ENCODE results near the gene ZFP90. TPM values are rescaled to one million over a fixed set of nuclear protein-coding genes. Genes with fewer than 3 reads are reported as not detected.

The ZFP90 gene
- total and polyA plus RNA-seq, 9 of the 15 experiments (the other 6 are each of a cell fraction or from before 2014, with no cell fraction given), result 0.66 to 2.9 (median 2.3) TPM

DNA sequence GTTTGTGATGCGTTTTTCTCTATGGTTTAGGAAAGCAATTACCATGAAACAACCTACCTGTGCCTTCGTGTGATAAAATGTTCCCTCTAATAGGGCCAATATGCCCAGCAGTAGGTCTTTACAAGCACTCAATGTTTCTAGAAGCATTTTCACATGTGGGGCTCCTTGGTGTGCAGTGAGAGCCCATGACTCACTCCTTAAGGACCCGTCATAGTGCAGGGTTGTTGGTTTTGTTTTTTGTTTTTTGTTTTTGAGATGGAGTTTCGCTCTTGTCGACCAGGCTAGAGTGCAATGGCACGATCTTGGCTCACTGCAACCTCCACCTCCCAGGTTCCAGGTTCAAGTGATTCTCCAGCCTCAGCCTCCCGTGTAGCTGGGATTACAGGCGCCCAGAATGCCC lies 31.1 kb upstream of the ZFP90 start:
- WGBS (ENCODE audit: insufficient coverage, low coverage, missing lambda C conversion rate), result 4% methylated on average over 8 of the region's 8 CpGs
- no peak for FAIRE-seq
- H3K4me1 ChIP-seq (replicated peaks in 1 of 2; ENCODE audit: control insufficient read depth in 2 of 2, insufficient read depth in 2 of 2, low read length in 2 of 2), result peaks cover 0 to 6% of the 10 kb centered on the region in 2 experiments; a peak in 2 of 5 replicates
- ATAC-seq, result no peak
- H3K4me2 ChIP-seq (ENCODE audit: insufficient read depth, low read length), result no peak overlapping the region
- no peak overlapping the region for H3K27ac ChIP-seq (ENCODE audit: extremely low read depth, low read depth, low read length)
- no peaks in the 10 kb centered on the region for H3K9me1 ChIP-seq (ENCODE audit: control insufficient read depth, insufficient read depth, low read length)
- no peak overlapping the region for H2AFZ ChIP-seq (ENCODE audit: low read depth, low read length)
- CTCF ChIA-PET (ENCODE audit: low intra/inter-chr PET ratio), result no interaction called here
- H3K9ac ChIP-seq (ENCODE audit: insufficient read depth in 1 of 2, low read depth in 2 of 2, low read length in 2 of 2), result no peak overlapping the region
- H3K9me3 ChIP-seq (replicated peaks; ENCODE audit: control insufficient read depth, insufficient read depth, low read depth, low read length), result no peaks in the 10 kb centered on the region
- intact Hi-C loops (cut with micrococcal nuclease) (loop anchor here (2.0 to 10.0 kb wide), 2 partner anchors 63 to 113 kb away; no protein-coding TSS in a partner anchor), in situ Hi-C loops (cut with MboI) (no loop called here)
- H4K20me1 ChIP-seq (replicated peaks; ENCODE audit: control insufficient read depth, insufficient read depth, low read length), result no peaks in the 10 kb centered on the region
- no peaks in the 10 kb centered on the region for H3K36me3 ChIP-seq (ENCODE audit: control insufficient read depth, insufficient read depth, low read length)
- no TSS peak for BruUV-seq (replicated peaks)
- peaks cover 3 to 54% of the 10 kb centered on the region in 2 experiments; a peak in 3 of 5 replicates for H3K27me3 ChIP-seq (ENCODE audit: control insufficient read depth in 2 of 2, insufficient read depth in 2 of 2, low read length in 2 of 2)
- H3K79me2 ChIP-seq (ENCODE audit: control insufficient read depth, insufficient read depth, low read length), result no peaks in the 10 kb centered on the region
- no peak for DNase-seq (ENCODE audit: extremely low read depth in 1 of 4, low spot score in 3 of 4)
- no peak overlapping the region for H3K4me3 ChIP-seq
- POLR2A ChIA-PET, result no interaction called here
- TF ChIP-seq MCM2 (IDR thresholded peaks at IDR 0.05; ENCODE audit: low read depth), result no peak
- no peak for TF ChIP-seq PRPF4 (IDR thresholded peaks at IDR 0.05; ENCODE audit: insufficient read depth, low read depth, low read length, poor library complexity, severe bottlenecking)
- TF ChIP-seq CBX3 (IDR thresholded peaks at IDR 0.05; ENCODE audit: borderline replicate concordance in 1 of 2, low read length in 2 of 2), result no peak
- TF ChIP-seq NFRKB (IDR thresholded peaks at IDR 0.05; ENCODE audit: low read depth), result no peak
- TF ChIP-seq, protein P1, sequence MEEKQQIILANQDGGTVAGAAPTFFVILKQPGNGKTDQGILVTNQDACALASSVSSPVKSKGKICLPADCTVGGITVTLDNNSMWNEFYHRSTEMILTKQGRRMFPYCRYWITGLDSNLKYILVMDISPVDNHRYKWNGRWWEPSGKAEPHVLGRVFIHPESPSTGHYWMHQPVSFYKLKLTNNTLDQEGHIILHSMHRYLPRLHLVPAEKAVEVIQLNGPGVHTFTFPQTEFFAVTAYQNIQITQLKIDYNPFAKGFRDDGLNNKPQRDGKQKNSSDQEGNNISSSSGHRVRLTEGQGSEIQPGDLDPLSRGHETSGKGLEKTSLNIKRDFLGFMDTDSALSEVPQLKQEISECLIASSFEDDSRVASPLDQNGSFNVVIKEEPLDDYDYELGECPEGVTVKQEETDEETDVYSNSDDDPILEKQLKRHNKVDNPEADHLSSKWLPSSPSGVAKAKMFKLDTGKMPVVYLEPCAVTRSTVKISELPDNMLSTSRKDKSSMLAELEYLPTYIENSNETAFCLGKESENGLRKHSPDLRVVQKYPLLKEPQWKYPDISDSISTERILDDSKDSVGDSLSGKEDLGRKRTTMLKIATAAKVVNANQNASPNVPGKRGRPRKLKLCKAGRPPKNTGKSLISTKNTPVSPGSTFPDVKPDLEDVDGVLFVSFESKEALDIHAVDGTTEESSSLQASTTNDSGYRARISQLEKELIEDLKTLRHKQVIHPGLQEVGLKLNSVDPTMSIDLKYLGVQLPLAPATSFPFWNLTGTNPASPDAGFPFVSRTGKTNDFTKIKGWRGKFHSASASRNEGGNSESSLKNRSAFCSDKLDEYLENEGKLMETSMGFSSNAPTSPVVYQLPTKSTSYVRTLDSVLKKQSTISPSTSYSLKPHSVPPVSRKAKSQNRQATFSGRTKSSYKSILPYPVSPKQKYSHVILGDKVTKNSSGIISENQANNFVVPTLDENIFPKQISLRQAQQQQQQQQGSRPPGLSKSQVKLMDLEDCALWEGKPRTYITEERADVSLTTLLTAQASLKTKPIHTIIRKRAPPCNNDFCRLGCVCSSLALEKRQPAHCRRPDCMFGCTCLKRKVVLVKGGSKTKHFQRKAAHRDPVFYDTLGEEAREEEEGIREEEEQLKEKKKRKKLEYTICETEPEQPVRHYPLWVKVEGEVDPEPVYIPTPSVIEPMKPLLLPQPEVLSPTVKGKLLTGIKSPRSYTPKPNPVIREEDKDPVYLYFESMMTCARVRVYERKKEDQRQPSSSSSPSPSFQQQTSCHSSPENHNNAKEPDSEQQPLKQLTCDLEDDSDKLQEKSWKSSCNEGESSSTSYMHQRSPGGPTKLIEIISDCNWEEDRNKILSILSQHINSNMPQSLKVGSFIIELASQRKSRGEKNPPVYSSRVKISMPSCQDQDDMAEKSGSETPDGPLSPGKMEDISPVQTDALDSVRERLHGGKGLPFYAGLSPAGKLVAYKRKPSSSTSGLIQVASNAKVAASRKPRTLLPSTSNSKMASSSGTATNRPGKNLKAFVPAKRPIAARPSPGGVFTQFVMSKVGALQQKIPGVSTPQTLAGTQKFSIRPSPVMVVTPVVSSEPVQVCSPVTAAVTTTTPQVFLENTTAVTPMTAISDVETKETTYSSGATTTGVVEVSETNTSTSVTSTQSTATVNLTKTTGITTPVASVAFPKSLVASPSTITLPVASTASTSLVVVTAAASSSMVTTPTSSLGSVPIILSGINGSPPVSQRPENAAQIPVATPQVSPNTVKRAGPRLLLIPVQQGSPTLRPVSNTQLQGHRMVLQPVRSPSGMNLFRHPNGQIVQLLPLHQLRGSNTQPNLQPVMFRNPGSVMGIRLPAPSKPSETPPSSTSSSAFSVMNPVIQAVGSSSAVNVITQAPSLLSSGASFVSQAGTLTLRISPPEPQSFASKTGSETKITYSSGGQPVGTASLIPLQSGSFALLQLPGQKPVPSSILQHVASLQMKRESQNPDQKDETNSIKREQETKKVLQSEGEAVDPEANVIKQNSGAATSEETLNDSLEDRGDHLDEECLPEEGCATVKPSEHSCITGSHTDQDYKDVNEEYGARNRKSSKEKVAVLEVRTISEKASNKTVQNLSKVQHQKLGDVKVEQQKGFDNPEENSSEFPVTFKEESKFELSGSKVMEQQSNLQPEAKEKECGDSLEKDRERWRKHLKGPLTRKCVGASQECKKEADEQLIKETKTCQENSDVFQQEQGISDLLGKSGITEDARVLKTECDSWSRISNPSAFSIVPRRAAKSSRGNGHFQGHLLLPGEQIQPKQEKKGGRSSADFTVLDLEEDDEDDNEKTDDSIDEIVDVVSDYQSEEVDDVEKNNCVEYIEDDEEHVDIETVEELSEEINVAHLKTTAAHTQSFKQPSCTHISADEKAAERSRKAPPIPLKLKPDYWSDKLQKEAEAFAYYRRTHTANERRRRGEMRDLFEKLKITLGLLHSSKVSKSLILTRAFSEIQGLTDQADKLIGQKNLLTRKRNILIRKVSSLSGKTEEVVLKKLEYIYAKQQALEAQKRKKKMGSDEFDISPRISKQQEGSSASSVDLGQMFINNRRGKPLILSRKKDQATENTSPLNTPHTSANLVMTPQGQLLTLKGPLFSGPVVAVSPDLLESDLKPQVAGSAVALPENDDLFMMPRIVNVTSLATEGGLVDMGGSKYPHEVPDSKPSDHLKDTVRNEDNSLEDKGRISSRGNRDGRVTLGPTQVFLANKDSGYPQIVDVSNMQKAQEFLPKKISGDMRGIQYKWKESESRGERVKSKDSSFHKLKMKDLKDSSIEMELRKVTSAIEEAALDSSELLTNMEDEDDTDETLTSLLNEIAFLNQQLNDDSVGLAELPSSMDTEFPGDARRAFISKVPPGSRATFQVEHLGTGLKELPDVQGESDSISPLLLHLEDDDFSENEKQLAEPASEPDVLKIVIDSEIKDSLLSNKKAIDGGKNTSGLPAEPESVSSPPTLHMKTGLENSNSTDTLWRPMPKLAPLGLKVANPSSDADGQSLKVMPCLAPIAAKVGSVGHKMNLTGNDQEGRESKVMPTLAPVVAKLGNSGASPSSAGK (IDR thresholded peaks at IDR 0.05), result no peak
- no peak for TF ChIP-seq ARID1B (IDR thresholded peaks at IDR 0.05)
- no peak for TF ChIP-seq SMC3 (conservative IDR thresholded peaks at IDR 0.05; ENCODE audit: insufficient read depth, low read depth, low read length)
- TF ChIP-seq, protein P2, sequence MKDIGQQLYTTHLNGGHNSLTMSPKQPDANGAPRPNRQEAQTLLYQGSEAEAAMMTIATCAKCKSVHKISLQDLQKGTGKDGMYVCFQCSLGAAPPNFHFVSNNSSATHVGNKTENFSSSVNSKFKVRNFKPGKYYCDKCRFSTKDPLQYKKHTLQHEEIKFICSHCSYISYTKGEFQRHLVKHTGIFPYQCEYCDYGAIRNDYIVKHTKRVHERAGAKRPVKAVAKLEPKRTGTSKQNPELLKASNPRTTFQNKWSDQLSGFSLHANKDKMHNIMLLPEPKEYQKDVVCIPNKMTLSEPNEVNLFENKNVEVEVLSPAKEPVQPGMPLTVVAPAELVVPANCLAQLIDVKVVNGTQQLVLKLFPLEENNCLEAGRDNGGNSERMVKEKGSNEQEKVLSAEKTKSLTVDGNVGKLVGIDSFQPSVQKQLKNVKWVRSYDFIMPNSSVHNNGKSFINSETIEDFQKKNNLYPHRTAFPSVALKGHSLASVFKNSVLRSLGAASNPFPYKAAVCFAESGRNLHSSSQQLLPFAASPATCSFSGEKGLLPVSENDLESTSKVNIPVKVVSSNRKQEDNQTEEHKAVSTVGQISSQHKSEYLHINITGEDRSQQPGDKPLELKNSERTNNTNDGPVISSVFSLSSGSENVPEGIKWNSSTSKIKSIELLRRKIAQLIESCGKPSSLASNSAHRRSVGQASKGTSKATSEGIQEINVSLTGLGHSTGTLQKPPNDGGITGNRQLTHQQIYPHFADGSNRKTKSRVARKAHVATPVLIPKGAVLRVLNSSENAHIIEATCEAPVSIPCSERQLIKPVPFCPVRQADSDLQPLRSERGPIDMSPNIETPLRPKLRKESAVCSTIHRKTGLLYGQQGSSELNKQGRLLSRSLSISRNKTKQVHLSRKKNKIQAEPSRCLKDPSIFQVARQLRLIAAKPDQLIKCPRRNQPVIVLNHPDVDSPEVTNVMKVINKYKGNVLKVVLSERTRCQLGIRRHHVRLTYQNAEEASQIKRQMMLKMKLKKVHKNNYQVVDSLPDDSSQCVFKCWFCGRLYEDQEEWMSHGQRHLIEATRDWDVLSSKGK (CRISPR knock-in tag; IDR thresholded peaks at IDR 0.05), result no peak

All from K562 (cell line).